Astrocyte (in vitro differentiated cells and primary cell): ENCODE measurements around the gene C21orf58. TPM values are rescaled to one million over a fixed set of nuclear protein-coding genes. Genes with fewer than 3 reads are reported as not detected.
A peak's percentile ranks its signal among the peaks of the same experiment; 100 is the strongest.

ENCODE experiments used
- DNase-seq: peaks from one replicate; pipeline ENCODE4 v3.0.0-alpha.2; 2010; ENCODE audit warnings: low read depth
- FAIRE-seq: peaks from 2 replicates; lab custom pipeline; 2011; peaks lifted over from hg19 to GRCh38; lab: Jason Lieb, UNC
- H2AFZ ChIP-seq: 2 replicates; pipeline ENCODE4 v1.6.0; 2012; ENCODE audit warnings: low read depth, low read length, inconsistent platforms
- H3K27ac ChIP-seq: 2 replicates; pipeline ENCODE4 v1.5.1; 2011; ENCODE audit warnings: low read depth, low read length, inconsistent platforms
- H3K27me3 ChIP-seq: 2 replicates; pipeline ENCODE4 v1.6.0; 2011; ENCODE audit warnings: low read length, inconsistent platforms; ENCODE audit not compliant: insufficient read depth
- H3K36me3 ChIP-seq: 2 replicates; pipeline ENCODE4 v1.5.1; 2011; ENCODE audit warnings: low read length, inconsistent platforms; ENCODE audit not compliant: insufficient read depth
- H3K4me1 ChIP-seq: 2 replicates; pipeline ENCODE4 v1.5.1; 2011; ENCODE audit warnings: low read length, inconsistent platforms; ENCODE audit not compliant: insufficient read depth
- H3K4me2 ChIP-seq: 2 replicates; pipeline ENCODE4 v1.6.0; 2012; ENCODE audit warnings: low read length, inconsistent platforms
- H3K4me3 ChIP-seq: 2 replicates; pipeline ENCODE4 v1.5.1; 2011; ENCODE audit warnings: low read depth, mild to moderate bottlenecking, low read length, inconsistent platforms; ENCODE audit not compliant: insufficient read depth
- H3K79me2 ChIP-seq: 2 replicates; pipeline ENCODE4 v1.6.0; 2012; ENCODE audit warnings: mild to moderate bottlenecking, low read length, inconsistent platforms; ENCODE audit not compliant: insufficient read depth
- H3K9ac ChIP-seq: 2 replicates; pipeline ENCODE4 v1.6.0; 2012; ENCODE audit warnings: mild to moderate bottlenecking, low read length, inconsistent platforms
- H3K9me3 ChIP-seq: 2 replicates; pipeline ENCODE4 v1.5.1; 2012; ENCODE audit warnings: low read depth, mild to moderate bottlenecking, low read length, inconsistent platforms; ENCODE audit not compliant: insufficient read depth
- H4K20me1 ChIP-seq: 2 replicates; pipeline ENCODE4 v1.6.0; 2012; ENCODE audit warnings: low read length, inconsistent platforms; ENCODE audit not compliant: insufficient read depth
- H3K27ac Mint-ChIP-seq: one replicate; pipeline ENCODE4 v1.8.0; 2021; ENCODE audit warnings: mild to moderate bottlenecking, mixed read lengths; ENCODE audit not compliant: unreplicated experiment
- H3K27me3 Mint-ChIP-seq: one replicate; pipeline ENCODE4 v1.8.0; 2021; ENCODE audit warnings: low read depth, mixed read lengths; ENCODE audit not compliant: unreplicated experiment
- H3K36me3 Mint-ChIP-seq: one replicate; pipeline ENCODE4 v1.8.0; 2021; ENCODE audit warnings: low read depth, mixed read lengths; ENCODE audit not compliant: unreplicated experiment
- H3K4me1 Mint-ChIP-seq: one replicate; pipeline ENCODE4 v1.8.0; 2021; ENCODE audit warnings: low read depth, mixed read lengths; ENCODE audit not compliant: unreplicated experiment
- H3K4me3 Mint-ChIP-seq: one replicate; pipeline ENCODE4 v1.8.0; 2021; ENCODE audit warnings: mild to moderate bottlenecking, moderate library complexity, mixed read lengths; ENCODE audit not compliant: unreplicated experiment
- H3K9me3 Mint-ChIP-seq: one replicate; pipeline ENCODE4 v1.8.0; 2021; ENCODE audit warnings: mild to moderate bottlenecking, mixed read lengths; ENCODE audit not compliant: unreplicated experiment
- EZH2 ChIP-seq: IDR thresholded peaks from 2 replicates; pipeline ENCODE4 v1.6.1; 2012; ENCODE audit warnings: mild to moderate bottlenecking, low read length, inconsistent platforms; ENCODE audit not compliant: insufficient read depth
- total RNA-seq: library from RNA; stranded (reverse); gene quantifications from 2 replicates; pipeline ENCODE4 v1.2.1, GENCODE V29; 2021
- TF ChIP-seq, protein P1 (sequence below): IDR thresholded peaks from 2 replicates; pipeline ENCODE4 v1.5.1; 2011; ENCODE audit warnings: low read depth, mild to moderate bottlenecking, inconsistent platforms, low read length, moderate library complexity; ENCODE audit not compliant: insufficient read depth

The C21orf58 gene
- total RNA-seq, 1 donor from 2014 or later: 3.2 TPM

DNA sequence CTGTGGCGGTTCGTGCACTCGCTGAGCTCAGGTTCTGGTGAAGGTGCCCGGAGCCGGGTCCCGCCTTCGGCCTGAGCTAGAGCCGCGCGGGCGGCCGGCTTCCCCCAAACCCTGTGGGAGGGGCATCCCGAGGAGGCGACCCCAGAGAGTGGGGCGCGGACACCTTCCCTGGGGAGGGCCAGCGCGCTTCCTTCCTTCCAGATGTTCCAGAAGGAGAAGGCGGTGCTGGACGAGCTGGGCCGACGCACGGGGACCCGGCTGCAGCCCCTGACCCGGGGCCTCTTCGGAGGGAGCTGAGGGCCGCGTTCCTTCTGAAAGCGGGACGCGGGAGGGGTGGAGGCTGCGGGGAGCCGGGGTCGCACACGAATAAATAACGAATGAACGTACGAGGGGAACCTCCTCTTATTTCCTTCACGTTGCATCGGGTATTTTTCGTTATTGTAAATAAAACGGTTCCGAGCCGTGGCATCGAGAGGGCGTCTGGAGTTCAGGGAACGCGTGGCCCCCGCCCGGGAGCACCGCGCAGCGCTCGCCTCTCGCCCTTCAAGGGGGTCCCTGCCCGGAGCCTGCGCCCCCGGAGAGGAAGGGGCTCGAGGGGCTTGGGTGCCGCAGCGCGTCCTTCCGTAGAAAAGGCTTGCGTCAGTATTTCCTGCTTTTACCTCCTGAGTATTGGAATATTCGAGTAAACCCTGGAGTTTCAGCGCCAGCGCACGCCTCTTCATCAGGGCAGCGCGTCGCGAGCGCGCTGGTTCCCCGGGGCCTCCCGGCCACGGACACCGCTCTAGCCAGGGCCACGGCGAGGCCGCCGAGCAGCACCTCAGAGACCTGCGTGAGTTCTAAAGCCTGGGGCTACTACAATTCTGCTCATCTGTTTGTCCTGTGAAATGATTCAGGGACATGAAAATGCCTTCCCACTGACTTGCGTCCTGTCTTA is 26.1 kb downstream of the C21orf58 start:
- H3K9me3 Mint-ChIP-seq: no peaks in the 10 kb centered on the region
- peaks cover 5% of the 10 kb centered on the region for H3K4me1 Mint-ChIP-seq
- Histone ChIP-seq H3K79me2 (no peaks in the 10 kb centered on the region), H3K27me3 (no peaks in the 10 kb centered on the region), H2AFZ (peak overlapping the region; percentile 61), H3K9me3 (no peaks in the 10 kb centered on the region), H4K20me1 (no peaks in the 10 kb centered on the region), H3K4me3 (peak overlapping the region; percentile 54), H3K36me3 (no peaks in the 10 kb centered on the region), H3K4me2 (peak overlapping the region; percentile 90), H3K27ac (no peak overlapping the region), H3K4me1 (peaks cover 22% of the 10 kb centered on the region), H3K9ac (peak overlapping the region; percentile 59)
- H3K27me3 Mint-ChIP-seq: peaks cover 2% of the 10 kb centered on the region
- peaks cover 4% of the 10 kb centered on the region for H3K36me3 Mint-ChIP-seq
- FAIRE-seq (no peak), DNase-seq (no peak)
- H3K27ac Mint-ChIP-seq: no peak overlapping the region
- no peak for TF ChIP-seq EZH2
- TF ChIP-seq, protein P1, sequence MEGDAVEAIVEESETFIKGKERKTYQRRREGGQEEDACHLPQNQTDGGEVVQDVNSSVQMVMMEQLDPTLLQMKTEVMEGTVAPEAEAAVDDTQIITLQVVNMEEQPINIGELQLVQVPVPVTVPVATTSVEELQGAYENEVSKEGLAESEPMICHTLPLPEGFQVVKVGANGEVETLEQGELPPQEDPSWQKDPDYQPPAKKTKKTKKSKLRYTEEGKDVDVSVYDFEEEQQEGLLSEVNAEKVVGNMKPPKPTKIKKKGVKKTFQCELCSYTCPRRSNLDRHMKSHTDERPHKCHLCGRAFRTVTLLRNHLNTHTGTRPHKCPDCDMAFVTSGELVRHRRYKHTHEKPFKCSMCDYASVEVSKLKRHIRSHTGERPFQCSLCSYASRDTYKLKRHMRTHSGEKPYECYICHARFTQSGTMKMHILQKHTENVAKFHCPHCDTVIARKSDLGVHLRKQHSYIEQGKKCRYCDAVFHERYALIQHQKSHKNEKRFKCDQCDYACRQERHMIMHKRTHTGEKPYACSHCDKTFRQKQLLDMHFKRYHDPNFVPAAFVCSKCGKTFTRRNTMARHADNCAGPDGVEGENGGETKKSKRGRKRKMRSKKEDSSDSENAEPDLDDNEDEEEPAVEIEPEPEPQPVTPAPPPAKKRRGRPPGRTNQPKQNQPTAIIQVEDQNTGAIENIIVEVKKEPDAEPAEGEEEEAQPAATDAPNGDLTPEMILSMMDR: no peak
- no peak overlapping the region for H3K4me3 Mint-ChIP-seq

DNA sequence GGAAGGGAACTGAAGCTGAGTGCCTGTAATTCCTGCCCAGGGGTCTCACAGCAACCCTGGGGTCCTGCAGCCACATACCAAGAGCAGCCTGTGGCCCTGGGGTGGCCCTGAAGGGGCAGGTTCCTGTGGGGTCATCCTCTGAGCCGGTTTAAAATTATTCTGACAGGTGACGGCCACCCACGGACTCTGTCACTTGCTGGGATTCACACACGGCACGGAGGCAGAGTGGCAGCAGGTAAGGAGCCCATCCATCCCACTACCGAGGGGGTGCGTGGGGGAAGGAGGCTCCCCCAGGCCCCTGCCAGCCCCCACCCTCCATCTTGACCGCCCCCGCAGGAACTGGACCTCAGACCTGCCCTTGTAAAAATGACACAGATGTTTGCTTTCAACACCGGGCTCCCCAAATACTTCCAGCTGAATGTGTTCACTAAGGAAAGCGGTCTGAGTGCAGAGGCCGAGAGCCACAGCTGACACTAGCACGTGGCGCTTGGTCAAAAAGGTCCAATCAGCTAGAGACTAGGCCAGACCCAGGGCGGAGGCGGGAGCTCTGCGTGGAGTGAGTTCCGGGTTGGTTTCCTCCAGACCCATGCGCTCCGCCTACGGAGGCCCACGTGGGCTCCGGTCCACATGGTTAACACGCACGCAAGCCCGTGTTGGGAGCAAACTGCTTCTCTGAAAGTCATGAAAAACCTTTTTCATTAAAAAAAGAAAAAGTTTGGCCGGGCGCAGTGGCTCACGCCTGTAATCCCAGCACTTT is 27.5 kb downstream of the C21orf58 start:
- FAIRE-seq: no peak
- peaks cover 22% of the 10 kb centered on the region for H3K4me1 ChIP-seq
- no peak for DNase-seq
- Mint-ChIP-seq H3K27ac (no peak overlapping the region), H3K4me3 (no peak overlapping the region), H3K4me1 (peaks cover 5% of the 10 kb centered on the region), H3K9me3 (no peaks in the 10 kb centered on the region), H3K27me3 (peaks cover 2% of the 10 kb centered on the region), H3K36me3 (peaks cover 4% of the 10 kb centered on the region)
- TF ChIP-seq, protein P1: no peak
- TF ChIP-seq EZH2: no peak
- H3K4me2 ChIP-seq: peak overlapping the region; percentile 77
- no peak overlapping the region for H2AFZ ChIP-seq
- H3K27ac ChIP-seq: peak overlapping the region; percentile 73
- H3K79me2 ChIP-seq: peaks cover 2% of the 10 kb centered on the region
- no peak overlapping the region for H3K4me3 ChIP-seq
- no peaks in the 10 kb centered on the region for H3K36me3 ChIP-seq
- H3K9me3 ChIP-seq: no peaks in the 10 kb centered on the region
- no peaks in the 10 kb centered on the region for H4K20me1 ChIP-seq
- H3K9ac ChIP-seq: no peak overlapping the region
- no peaks in the 10 kb centered on the region for H3K27me3 ChIP-seq
